Fibroblast of skin of left biceps (primary cell): Measurements from ENCODE around the gene RAPGEF2.
"Not testable (repeated sequence)": the region's sequence is repeated elsewhere in the genome, so short reads cannot be mapped to it uniquely, and the experiment has no call there.

ENCODE experiments used
- DNase-seq, 2 experiments: peaks; one replicate each; pipeline ENCODE4 v3.0.0-alpha.2; 2013; ENCODE audit warnings: low read depth in 2 of 2

Gene RAPGEF2

GRCh38 chr4:159237975-159238374 lies 135.1 kb downstream of the RAPGEF2 start:
- DNase-seq = no peak

GRCh38 chr4:159238631-159239030 lies 135.8 kb downstream of the RAPGEF2 start:
- no peak for DNase-seq

- DNase-seq = no peak
These were observed 136.8 kb downstream of the RAPGEF2 start for GRCh38 chr4:159239629-159240028.

GRCh38 chr4:159240046-159240445 lies 137.2 kb downstream of the RAPGEF2 start:
- no peak for DNase-seq

- DNase-seq = no peak
These were observed 137.8 kb downstream of the RAPGEF2 start for GRCh38 chr4:159240687-159241086.

- DNase-seq = no peak
These were observed 139.5 kb downstream of the RAPGEF2 start for GRCh38 chr4:159242427-159242826.

GRCh38 chr4:159248384-159249178 lies 145.7 kb downstream of the RAPGEF2 start:
- DNase-seq = peak; percentile 55 to 68

- DNase-seq = no peak
These were observed 148.0 kb downstream of the RAPGEF2 start for GRCh38 chr4:159250751-159251325.

- DNase-seq = not testable (repeated sequence)
These were observed 148.7 kb downstream of the RAPGEF2 start for GRCh38 chr4:159251580-159251979.

- DNase-seq = no peak
These were observed 149.6 kb downstream of the RAPGEF2 start for GRCh38 chr4:159252491-159252890.

GRCh38 chr4:159256037-159256436 lies 153.2 kb downstream of the RAPGEF2 start:
- no peak for DNase-seq

GRCh38 chr4:159258889-159259560 lies 156.1 kb downstream of the RAPGEF2 start:
- no peak for DNase-seq

GRCh38 chr4:159264057-159264456 lies 161.2 kb downstream of the RAPGEF2 start:
- DNase-seq = no peak

- DNase-seq = no peak
These were observed 164.3 kb downstream of the RAPGEF2 start for GRCh38 chr4:159266981-159267868.

- DNase-seq = no peak
These were observed 165.0 kb downstream of the RAPGEF2 start for GRCh38 chr4:159267869-159268285.

GRCh38 chr4:159268607-159269006 lies 165.7 kb downstream of the RAPGEF2 start:
- DNase-seq = no peak

GRCh38 chr4:159269116-159269515 lies 166.2 kb downstream of the RAPGEF2 start:
- no peak for DNase-seq

- no peak for DNase-seq
These were observed 167.1 kb downstream of the RAPGEF2 start for GRCh38 chr4:159269956-159270355.

GRCh38 chr4:159271856-159272255 lies 169.0 kb downstream of the RAPGEF2 start:
- no peak for DNase-seq

GRCh38 chr4:159272273-159273140 lies 169.6 kb downstream of the RAPGEF2 start:
- no peak for DNase-seq

GRCh38 chr4:159273141-159273438 lies 170.2 kb downstream of the RAPGEF2 start:
- DNase-seq = no peak
